PC-3 (cell line): Measurements from ENCODE around the gene PHC3. TPM values are rescaled to one million over a fixed set of nuclear protein-coding genes. Genes with fewer than 3 reads are reported as not detected.

Source experiments
- ATAC-seq: fragments of 200-7000 bp; cut with Tn5 transposase; 2 replicates; pipeline ENCODE4 v1.9.1; 2020; ENCODE audit warnings: mild to moderate bottlenecking, moderate library complexity
- BruUV-seq: library from RNA; stranded (reverse); fragments of 400-500 nt; replicated peaks from 2 replicates; lab custom pipeline; 2021; lab: Mats Ljungman, UMichigan
- CTCF ChIA-PET: fragments of 300-600 bp; sonication (Branson Sonifier 250); formaldehyde crosslinking; loops from one replicate; lab custom pipeline; 2022; ENCODE audit warnings: antibody characterized with exemption; lab: Charles Lee
- POLR2A ChIA-PET: fragments of 300-600 bp; sonication (Branson Sonifier 250); formaldehyde crosslinking; loops from one replicate; lab custom pipeline; 2022; ENCODE audit warnings: antibody characterized with exemption; ENCODE audit not compliant: unreplicated experiment; lab: Charles Lee
- DNase-seq: peaks from one replicate; pipeline ENCODE4 v3.0.0-alpha.2; 2015
- H2AFZ ChIP-seq: fragments of 300-600 bp; sonication (generic); 2 replicates; pipeline ENCODE4 v1.6.0; 2016; ENCODE audit warnings: antibody characterized with exemption, low read length
- H3F3A ChIP-seq: fragments of 300-600 bp; sonication (generic); one replicate; pipeline ENCODE4 v1.6.0; 2017; ENCODE audit warnings: antibody characterized with exemption, low read length, control low read depth, mild to moderate bottlenecking; ENCODE audit not compliant: unreplicated experiment
- H3K27ac ChIP-seq: fragments of 300-600 bp; sonication (generic); 2 replicates; pipeline ENCODE4 v1.5.1; 2016; ENCODE audit warnings: mild to moderate bottlenecking, low read length
- H3K27me3 ChIP-seq: fragments of 300-600 bp; sonication (generic); 2 replicates; pipeline ENCODE4 v1.6.1; 2016; ENCODE audit warnings: low read length, mixed read lengths
- H3K36me3 ChIP-seq: fragments of 300-600 bp; sonication (generic); 2 replicates; pipeline ENCODE4 v1.6.1; 2016; ENCODE audit warnings: low read depth, mixed run types, low read length, mixed read lengths
- H3K4me1 ChIP-seq: fragments of 300-600 bp; sonication (generic); 2 replicates; pipeline ENCODE4 v1.5.1; 2016; ENCODE audit warnings: low read length; ENCODE audit not compliant: insufficient read depth
- H3K4me2 ChIP-seq: fragments of 300-600 bp; sonication (generic); 2 replicates; pipeline ENCODE4 v1.6.0; 2016; ENCODE audit warnings: low read length
- H3K4me3 ChIP-seq: fragments of 300-600 bp; sonication (generic); 2 replicates; pipeline ENCODE4 v1.5.1; 2016; ENCODE audit warnings: mild to moderate bottlenecking, low read length, mixed read lengths
- H3K79me2 ChIP-seq: fragments of 300-600 bp; sonication (generic); 2 replicates; pipeline ENCODE4 v1.6.1; 2017; ENCODE audit warnings: low read length, mixed read lengths
- H3K9ac ChIP-seq: fragments of 300-600 bp; sonication (generic); 2 replicates; pipeline ENCODE4 v1.6.0; 2016; ENCODE audit warnings: mild to moderate bottlenecking, low read length
- H3K9me2 ChIP-seq: fragments of 300-600 bp; sonication (generic); replicated peaks from 2 replicates; pipeline ENCODE4 v1.6.1; 2016; ENCODE audit warnings: mixed run types, low read length, mixed read lengths
- H3K9me3 ChIP-seq: fragments of 300-600 bp; sonication (generic); 2 replicates; pipeline ENCODE4 v1.6.1; 2016; ENCODE audit warnings: low read length, mixed read lengths
- H4K20me1 ChIP-seq: fragments of 300-600 bp; sonication (generic); 2 replicates; pipeline ENCODE4 v1.6.1; 2016; ENCODE audit warnings: low read length, mixed read lengths
- EZH2 ChIP-seq: fragments of 300-600 bp; sonication (generic); IDR thresholded peaks from one replicate; pipeline ENCODE4 v1.6.1; 2017; ENCODE audit warnings: antibody characterized with exemption, mild to moderate bottlenecking, low read length; ENCODE audit not compliant: unreplicated experiment
- EZH2phosphoT487 ChIP-seq: fragments of 300-600 bp; sonication (generic); IDR thresholded peaks from 2 replicates; pipeline ENCODE4 v1.6.1; 2018; ENCODE audit warnings: mild to moderate bottlenecking, antibody characterized with exemption, low read length, borderline replicate concordance
- intact Hi-C: fragments of 100-400 bp; cut with micrococcal nuclease; formaldehyde crosslinking; loops from 2 replicates; pipeline ENCODE4 v1.9.0; 2023
- total RNA-seq: library from RNA; depleted of rRNA; stranded (reverse); fragments of >200 nt; gene quantifications from 2 replicates; pipeline ENCODE4 v1.2.3, GENCODE V29; 2014
- TF ChIP-seq, protein P1 (sequence below): fragments of 300-600 bp; sonication (generic); conservative IDR thresholded peaks from 2 replicates; pipeline ENCODE4 v1.5.1; 2017; ENCODE audit warnings: antibody characterized with exemption, low read depth, mild to moderate bottlenecking, low read length

The PHC3 gene
- total RNA-seq, 1 experiment from 2014 or later, result 7.5 TPM

GRCh38 chr3:170164717-170165116, 16.8 kb downstream of the PHC3 start:
- Histone ChIP-seq H3K4me2 (no peak overlapping the region), H4K20me1 (peaks cover 9% of the 10 kb centered on the region; the same call in 1 of the 2 replicates), H3K4me1 (no peaks in the 10 kb centered on the region), H3K4me3 (no peak overlapping the region), H3K9me2 (no peaks in the 10 kb centered on the region), H3K9ac (no peak overlapping the region), H3F3A (no peaks in the 10 kb centered on the region), H3K79me2 (peaks cover 65% of the 10 kb centered on the region), H3K9me3 (no peaks in the 10 kb centered on the region), H3K36me3 (peaks cover 43% of the 10 kb centered on the region), H3K27ac (no peak overlapping the region), H3K27me3 (no peaks in the 10 kb centered on the region), H2AFZ (no peak overlapping the region)
- BruUV-seq, result no TSS peak
- TF ChIP-seq EZH2phosphoT487, result no peak
- TF ChIP-seq, protein P1, sequence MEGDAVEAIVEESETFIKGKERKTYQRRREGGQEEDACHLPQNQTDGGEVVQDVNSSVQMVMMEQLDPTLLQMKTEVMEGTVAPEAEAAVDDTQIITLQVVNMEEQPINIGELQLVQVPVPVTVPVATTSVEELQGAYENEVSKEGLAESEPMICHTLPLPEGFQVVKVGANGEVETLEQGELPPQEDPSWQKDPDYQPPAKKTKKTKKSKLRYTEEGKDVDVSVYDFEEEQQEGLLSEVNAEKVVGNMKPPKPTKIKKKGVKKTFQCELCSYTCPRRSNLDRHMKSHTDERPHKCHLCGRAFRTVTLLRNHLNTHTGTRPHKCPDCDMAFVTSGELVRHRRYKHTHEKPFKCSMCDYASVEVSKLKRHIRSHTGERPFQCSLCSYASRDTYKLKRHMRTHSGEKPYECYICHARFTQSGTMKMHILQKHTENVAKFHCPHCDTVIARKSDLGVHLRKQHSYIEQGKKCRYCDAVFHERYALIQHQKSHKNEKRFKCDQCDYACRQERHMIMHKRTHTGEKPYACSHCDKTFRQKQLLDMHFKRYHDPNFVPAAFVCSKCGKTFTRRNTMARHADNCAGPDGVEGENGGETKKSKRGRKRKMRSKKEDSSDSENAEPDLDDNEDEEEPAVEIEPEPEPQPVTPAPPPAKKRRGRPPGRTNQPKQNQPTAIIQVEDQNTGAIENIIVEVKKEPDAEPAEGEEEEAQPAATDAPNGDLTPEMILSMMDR, result no peak
- no peak for TF ChIP-seq EZH2
- CTCF ChIA-PET, result no interaction called here
- DNase-seq, result no peak
- POLR2A ChIA-PET, result no interaction called here
- ATAC-seq, result no peak
- intact Hi-C loops, result no loop called here

GRCh38 chr3:170163956-170164645, 17.4 kb downstream of the PHC3 start:
- ATAC-seq, result no peak

More at GRCh38 chr3:170163956-170164645, 17.4 kb downstream of the PHC3 start:
- POLR2A ChIA-PET, result no interaction called here
- Histone ChIP-seq H2AFZ (no peak overlapping the region), H3K79me2 (peaks cover 71% of the 10 kb centered on the region), H3K27me3 (no peaks in the 10 kb centered on the region), H3K4me1 (no peaks in the 10 kb centered on the region), H3K36me3 (peaks cover 45% of the 10 kb centered on the region), H3K9ac (no peak overlapping the region), H3K9me3 (no peaks in the 10 kb centered on the region), H3F3A (no peaks in the 10 kb centered on the region), H4K20me1 (peaks cover 9% of the 10 kb centered on the region; the same call in 1 of the 2 replicates), H3K9me2 (no peaks in the 10 kb centered on the region), H3K4me2 (no peak overlapping the region), H3K27ac (no peak overlapping the region), H3K4me3 (no peak overlapping the region)
- DNase-seq, result no peak
- intact Hi-C loops, result no loop called here
- TF ChIP-seq EZH2phosphoT487 (no peak), EZH2 (no peak)
- TF ChIP-seq, protein P1, result no peak
- CTCF ChIA-PET, result no interaction called here
- no TSS peak for BruUV-seq
